Posterior vena cava (tissue), 2 donors: ENCODE data around the gene RGS12. TPM values are rescaled to one million over a fixed set of nuclear protein-coding genes. Genes with fewer than 3 reads are reported as not detected.

ENCODE experiments used
- DNase-seq: peaks from one replicate; pipeline ENCODE4 v3.0.0-alpha.2; 2020; ENCODE audit warnings: low spot score
- intact Hi-C, 2 donors: fragments of 100-400 bp; cut with DNase I; formaldehyde crosslinking; loops; one replicate each; pipeline versions ENCODE4 v1.14.1 to v1.14.2; 2022 to 2023
- total RNA-seq, 2 donors: library from RNA; stranded (reverse); fragmentation: NEBNext Ultra II Directional; extraction: Animal tissue kit (Norgen Biotek cat#: 25700); gene quantifications; one replicate each; pipeline ENCODE4 v1.2.1, GENCODE V29; 2021
- donor health status: DM: yes; HTN: yes; CAD: no.
- donor health status: DM: yes; HTN: yes; CAD: no.

The RGS12 gene
- total RNA-seq, 2 donors from 2014 or later = 18.7 to 19.5 TPM

GRCh38 chr4:3338976-3339531 is 46.2 kb downstream of the RGS12 start:
- intact Hi-C loops = no loop called here
- DNase-seq = no peak

GRCh38 chr4:3339577-3339976 is 46.8 kb downstream of the RGS12 start:
- intact Hi-C loops = no loop called here
- no peak for DNase-seq

DNA sequence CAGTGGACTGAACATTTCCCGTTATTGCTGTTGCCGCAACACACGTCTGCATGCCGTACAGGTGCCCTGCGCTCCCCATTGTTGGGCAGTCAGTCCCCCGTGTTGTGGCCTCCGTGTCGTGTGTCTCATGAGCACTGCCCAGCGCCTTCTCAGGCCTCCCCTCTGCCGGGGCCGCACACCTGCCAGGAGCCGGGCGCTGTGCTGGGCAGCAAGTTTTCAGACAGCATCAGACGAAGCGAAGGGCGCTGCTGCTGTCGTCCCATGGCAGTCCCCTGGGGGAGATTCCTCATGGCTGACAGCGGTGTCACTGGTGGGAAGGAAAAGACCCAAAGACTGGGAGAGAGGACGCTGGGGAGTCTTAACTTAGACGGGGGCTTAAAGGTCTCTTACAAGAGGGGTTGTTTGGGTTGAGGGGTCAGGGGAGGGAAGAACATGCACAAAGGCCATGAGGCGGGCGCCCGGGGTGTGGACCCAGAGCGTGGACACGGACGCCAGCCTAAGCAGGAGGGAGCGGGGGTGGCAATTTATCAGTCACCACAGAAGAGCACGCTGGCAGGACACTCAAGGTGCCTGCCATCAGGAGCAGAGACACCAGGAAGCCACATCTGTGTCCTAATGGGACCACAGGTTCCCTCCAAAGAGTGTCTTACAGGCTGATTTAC is 47.3 kb downstream of the RGS12 start:
- intact Hi-C loops = no loop called here
- no peak for DNase-seq

DNA sequence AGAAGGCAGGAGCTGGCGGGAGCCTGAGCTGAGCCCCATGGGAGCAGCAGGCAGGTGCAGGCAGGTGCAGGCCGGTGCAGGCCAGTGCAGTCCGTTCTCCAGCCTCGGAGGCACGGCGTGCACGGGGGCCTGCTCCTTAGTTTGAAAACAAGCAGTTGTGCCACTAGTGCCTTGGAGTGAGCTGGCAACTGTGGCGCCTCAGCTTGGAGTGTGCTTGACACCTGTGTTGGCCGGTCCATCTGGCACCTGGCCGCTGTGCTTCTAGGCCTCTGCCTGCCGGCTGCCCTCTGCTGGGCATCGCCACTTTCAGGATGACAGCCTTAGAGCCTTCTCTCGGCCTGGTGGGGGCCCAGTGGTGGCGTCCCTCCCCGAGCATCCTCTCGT is 47.9 kb downstream of the RGS12 start:
- no peak for DNase-seq
- intact Hi-C loops = no loop called here

DNA sequence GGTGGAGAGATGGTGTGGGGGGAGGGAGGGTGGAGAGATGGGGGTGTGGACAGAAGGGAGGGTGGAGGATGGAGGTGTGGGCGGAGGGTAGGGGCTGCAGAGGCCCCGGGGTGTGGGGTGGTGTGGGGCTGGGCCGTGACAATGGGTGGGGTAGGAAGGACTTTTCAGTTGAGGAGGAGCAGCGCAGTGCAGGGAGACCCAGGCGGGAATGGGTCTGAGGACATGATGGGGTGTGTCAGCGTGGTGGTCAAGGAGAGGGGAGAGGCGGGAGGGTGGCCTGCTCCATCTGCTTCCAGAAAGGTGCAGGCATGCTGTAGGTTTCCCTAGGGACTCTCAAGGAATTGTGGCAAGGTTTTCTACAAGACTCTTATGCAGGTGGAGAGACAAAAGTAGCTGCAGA is 48.9 kb downstream of the RGS12 start:
- intact Hi-C loops = no loop called here
- no peak for DNase-seq

DNA sequence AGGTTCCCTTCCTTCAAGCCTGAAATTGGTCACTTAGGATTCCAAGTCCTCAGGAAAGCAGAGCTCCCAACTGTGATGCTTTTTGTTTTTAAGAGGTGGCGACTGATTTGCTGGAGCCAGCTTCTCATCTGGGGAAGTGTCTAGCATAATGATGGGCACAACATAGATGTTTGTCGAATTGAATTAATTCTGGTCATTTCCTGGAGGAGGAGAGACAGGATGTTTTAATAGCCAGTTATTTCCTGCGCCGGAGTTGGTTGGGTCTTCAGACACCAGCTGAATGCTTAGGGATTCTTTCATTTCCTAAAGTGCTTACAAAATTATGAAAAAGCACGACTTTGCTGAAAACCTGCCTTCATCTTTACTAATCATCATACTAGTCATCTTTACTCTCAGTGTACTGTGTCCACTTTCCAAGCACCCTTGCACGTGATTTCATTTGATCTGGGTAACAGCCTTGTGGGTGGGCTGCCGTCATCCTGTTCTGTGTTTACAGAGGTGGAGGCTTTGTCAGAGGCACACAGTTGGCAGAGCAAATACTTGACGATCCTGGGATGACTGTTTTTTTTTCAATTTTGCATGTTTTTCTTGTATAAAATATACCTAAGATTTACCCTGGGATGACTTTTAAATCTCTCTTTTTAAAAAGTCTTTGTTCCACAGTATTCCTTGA is 49.5 kb downstream of the RGS12 start:
- DNase-seq = no peak
- intact Hi-C loops = no loop called here

Other genes with a start within 250 kb of the RGS12 start
- not detected for gene HTT-AS, start 218.5 kb upstream of the RGS12 start, total RNA-seq
- gene HTT, start 218.3 kb upstream of the RGS12 start, total RNA-seq = 10 to 100 TPM; 47.4 to 49.0 TPM
- 1 to 10 TPM in 1 of 2 donors, under 1 TPM in 1; 0.71 to 1.1 TPM for gene MSANTD1, start 43.9 kb upstream of the RGS12 start, total RNA-seq
- under 1 TPM in 1 of 2 donors, not detected in 1; 0.24 TPM for gene HGFAC, start 148.9 kb downstream of the RGS12 start, total RNA-seq
- under 1 TPM in 1 of 2 donors, not detected in 1; 0.14 TPM for gene DOK7, start 170.3 kb downstream of the RGS12 start, total RNA-seq
- gene LRPAP1, start 239.4 kb downstream of the RGS12 start, total RNA-seq = 100 to 1,000 TPM in 1 of 2 donors, 10 to 100 TPM in 1; 97.9 to 147 TPM